HG03139 (cell line): ENCODE results near the gene RAB15.

Experiments
- ATAC-seq: cut with Tn5 transposase; IDR thresholded peaks from one replicate; pipeline ENCODE4 v1.9.1; 2021; ENCODE audit not compliant: unreplicated experiment

The RAB15 gene

GRCh38 chr14:64990939-64991338, 18.8 kb upstream of the RAB15 start:
- no peak for ATAC-seq

DNA sequence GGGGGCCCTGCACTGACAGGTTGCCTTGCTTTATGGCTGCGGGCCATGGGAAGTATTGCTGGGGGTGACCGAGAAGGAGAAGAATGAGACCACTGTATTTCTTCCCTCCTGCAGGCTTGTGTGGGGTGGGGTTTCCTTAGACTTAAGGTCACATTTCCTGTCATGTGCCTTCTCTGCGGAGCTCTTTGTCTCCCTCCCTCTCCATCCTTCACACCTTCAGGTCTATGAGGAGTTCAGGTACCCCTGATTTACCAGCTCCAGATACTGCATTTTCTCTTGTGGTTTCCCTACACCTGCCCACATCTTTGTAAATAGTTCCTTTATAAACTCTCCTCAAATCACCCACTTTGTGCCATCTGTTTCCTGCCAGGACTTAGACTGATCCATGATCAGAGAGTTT, 18.2 kb upstream of the RAB15 start:
- ATAC-seq: no peak

DNA sequence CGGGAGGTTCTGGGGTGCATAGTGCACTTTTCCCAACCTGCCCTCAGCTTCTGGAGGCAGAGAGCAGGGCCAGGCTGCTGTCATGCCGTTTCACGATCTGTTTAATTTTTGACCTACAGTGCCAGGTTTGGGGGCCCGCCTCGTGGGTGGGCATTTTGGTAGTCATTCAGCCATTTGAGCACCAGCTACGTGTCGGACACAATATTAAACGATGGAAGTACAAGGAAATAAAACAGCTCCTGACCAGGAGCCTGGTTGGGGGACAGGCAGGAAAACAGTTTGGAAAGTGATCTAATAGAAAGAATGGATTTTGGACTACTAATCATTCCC, 15.3 kb upstream of the RAB15 start:
- ATAC-seq: no peak

DNA sequence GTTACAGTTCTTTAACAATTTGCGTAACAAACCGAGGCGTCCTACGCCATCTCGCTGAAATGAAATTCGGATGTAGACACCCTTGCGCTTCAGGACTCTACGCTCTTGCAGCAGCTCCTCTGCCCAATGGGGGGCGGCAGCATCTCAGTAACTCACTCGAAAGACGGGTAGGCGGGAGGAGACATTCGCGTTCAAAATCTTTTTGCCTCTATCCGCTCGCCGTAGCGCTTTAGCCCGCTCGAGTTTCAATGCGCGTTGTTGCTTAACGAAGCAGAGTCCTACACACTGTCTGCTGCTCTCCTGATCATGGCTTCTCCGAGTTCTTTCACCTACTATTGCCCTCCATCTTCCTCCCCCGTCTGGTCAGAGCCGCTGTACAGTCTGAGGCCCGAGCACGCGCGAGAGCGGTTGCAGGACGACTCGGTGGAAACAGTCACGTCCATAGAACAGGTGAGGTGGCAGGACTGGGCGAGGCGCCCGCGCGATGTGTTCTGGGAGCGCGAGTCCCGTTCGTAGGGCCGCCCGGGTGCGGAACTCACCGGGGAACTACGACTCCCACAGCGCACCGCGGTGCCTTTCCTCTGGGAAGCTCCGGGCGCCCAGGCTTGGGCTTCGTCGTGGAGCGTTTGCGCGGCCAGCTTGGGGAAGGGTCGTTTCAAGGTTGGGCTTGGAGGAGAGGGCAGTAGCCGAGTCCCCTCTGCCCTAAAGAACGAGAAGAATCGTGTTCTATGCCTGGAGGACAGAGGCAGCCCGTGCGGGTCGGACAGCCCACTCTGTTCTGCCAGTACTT, 14.7 kb upstream of the RAB15 start, which contains the start of gene FNTB:
TSS of gene FNTB (plus strand) at position 248 of the 790 bp plus-strand sequence. CDS start at position 307, 59 bp downstream.
- peak; percentile 87 for ATAC-seq

- no peak for ATAC-seq
Observed at GRCh38 chr14:64983439-64984310, 11.5 kb upstream of the RAB15 start.

- no peak for ATAC-seq
Observed at GRCh38 chr14:64979336-64980074, 7.4 kb upstream of the RAB15 start.

DNA sequence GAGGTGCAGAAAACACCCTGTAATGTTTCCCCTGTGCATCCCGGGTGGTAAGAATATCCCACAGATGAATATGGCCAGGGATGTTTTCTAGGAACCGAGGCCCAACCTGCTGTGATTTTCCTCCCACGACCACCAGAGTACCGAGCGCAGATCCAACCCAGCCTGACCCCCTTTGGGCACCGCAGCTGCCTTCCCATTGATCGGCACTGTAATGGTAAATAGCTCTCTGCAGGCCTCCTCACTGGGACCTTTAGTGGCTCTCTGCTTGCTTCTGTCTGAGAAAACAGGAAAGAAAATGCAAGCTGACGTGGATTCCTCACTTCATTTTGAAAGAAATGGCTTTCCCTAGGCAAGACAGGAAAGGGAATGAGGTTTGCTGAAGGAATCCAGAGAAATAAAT, 2.4 kb upstream of the RAB15 start:
- no peak for ATAC-seq

GRCh38 chr14:64973826-64974225, 1.7 kb upstream of the RAB15 start:
- no peak for ATAC-seq

GRCh38 chr14:64973026-64973442, 898 bp upstream of the RAB15 start:
- no peak for ATAC-seq

- ATAC-seq: no peak
Observed at GRCh38 chr14:64971491-64971942, 619 bp downstream of the RAB15 start.

GRCh38 chr14:64970776-64971477, 1.2 kb downstream of the RAB15 start:
- ATAC-seq: no peak

DNA sequence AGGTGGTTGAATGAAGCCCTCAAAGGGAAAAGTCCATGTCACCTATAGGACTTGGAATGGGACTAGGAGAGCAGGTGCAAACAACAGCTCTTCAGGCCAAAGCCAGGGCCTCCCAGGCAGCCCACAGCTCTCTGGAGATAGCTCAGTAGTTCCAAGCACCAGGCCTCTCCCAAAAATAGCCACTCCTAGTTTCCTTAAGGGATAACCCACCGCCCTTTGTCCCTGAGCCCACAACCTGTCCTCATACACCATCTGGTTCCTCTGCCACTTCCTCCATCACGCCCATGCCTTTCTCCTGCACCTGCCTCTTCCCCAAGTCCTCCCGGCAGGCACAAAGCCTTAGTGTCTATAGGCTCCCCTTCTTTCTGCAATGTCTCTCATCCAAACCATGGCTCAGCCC, 2.1 kb downstream of the RAB15 start:
- no peak for ATAC-seq

GRCh38 chr14:64968651-64969050, 3.5 kb downstream of the RAB15 start:
- ATAC-seq: no peak

GRCh38 chr14:64968167-64968566, 4.0 kb downstream of the RAB15 start:
- ATAC-seq: no peak

- no peak for ATAC-seq
Observed at GRCh38 chr14:64966976-64967375, 5.2 kb downstream of the RAB15 start.

DNA sequence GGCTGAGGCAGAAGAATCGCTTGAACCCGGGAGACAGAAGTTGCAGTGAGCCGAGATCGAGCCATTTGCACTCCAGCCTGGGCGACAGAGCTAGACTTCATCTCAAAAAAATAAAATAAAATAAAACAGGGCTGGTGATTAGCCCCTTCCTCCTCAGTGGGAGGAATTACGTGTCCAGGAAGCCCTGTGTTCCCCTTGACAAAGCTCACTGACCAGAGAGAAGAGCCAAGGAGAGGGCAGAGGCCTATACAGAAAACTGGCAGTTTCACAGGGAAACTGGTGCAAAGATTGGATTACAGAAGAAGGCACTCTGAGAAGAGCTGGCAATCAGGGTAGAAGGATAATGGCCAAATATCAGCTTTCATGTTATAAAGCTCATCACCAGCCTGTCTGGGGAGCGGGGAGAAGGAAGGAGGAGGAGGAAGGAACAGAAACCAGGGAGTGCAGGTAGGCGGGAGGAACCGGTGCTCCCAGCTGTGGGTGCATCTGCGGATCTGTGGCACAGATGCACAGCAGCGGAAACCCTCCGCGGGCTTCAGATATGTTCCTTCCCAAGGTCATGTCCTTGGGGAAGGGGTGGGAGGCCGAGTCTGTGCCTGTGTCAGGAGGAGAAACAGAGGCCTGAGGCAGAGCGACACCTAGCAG, 6.7 kb downstream of the RAB15 start:
- no peak for ATAC-seq

- ATAC-seq: no peak
Observed at GRCh38 chr14:64963611-64964010, 8.5 kb downstream of the RAB15 start.

- ATAC-seq: no peak
Observed at GRCh38 chr14:64960762-64961276, 11.3 kb downstream of the RAB15 start.

DNA sequence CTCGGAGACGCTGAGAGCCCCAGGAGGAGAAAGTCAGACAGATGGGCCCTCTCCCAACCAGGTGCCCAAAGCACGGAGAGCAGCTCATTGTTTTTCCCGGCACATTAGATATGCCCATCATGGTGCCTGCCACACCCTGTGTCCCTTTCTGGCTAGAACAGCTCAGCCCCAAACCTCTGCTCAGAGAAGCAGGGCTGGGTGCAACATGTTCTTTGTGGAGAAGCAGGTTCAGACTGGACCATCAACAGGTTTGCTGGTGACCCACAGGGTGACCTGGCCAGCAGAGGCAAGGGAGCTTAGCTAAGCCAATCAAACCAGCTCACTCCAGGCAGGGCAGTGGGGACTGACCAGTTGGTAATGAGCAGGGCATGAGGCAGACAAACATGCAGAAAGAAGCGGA, 13.4 kb downstream of the RAB15 start:
- no peak for ATAC-seq

DNA sequence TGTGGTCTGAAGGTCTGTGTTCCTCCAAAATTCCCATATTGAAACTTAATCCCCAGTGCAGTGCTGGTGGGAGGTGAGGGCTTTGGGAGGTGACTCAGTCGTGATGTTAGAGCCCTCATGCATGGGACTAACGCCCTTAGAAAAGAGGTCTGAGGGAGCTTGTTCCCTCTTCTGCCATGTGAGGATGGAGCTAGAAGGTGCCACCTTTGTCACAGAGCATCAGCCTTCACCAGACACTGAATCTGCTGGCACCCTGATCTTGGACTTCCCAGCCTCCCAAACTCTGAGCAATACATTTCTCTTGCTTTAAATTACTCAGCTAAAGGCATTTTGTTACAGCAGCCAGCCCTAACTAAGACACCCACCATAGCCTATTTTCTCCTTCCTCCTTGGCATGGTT, 13.9 kb downstream of the RAB15 start:
- ATAC-seq: no peak
